WTC11 (cell line): ENCODE results near the gene WDCP. TPM values are rescaled to one million over a fixed set of nuclear protein-coding genes. Genes with fewer than 3 reads are reported as not detected.
A peak's percentile ranks its signal among the peaks of the same experiment; 100 is the strongest.

Experiments
- ATAC-seq: fragments of 200-7000 bp; cut with Tn5 transposase; 2 replicates; pipeline ENCODE4 v1.10.0; 2021; ENCODE audit warnings: mild to moderate bottlenecking, moderate library complexity
- CTCF ChIA-PET: fragments of 300-600 bp; sonication (Branson Sonifier 250); formaldehyde crosslinking; loops from one replicate; lab custom pipeline; 2021; ENCODE audit warnings: antibody characterized with exemption; lab: Charles Lee
- POLR2A ChIA-PET: fragments of 350-600 bp; sonication (Branson Sonifier 250); formaldehyde crosslinking; loops from one replicate; lab custom pipeline; 2021; ENCODE audit warnings: antibody characterized with exemption; lab: Charles Lee
- DNase-seq: peaks from one replicate; pipeline ENCODE4 v3.0.0; 2021; ENCODE audit warnings: low spot score
- H3K27ac Mint-ChIP-seq: 2 replicates; pipeline ENCODE4 v1.8.0; 2021; ENCODE audit warnings: mixed read lengths
- H3K27me3 Mint-ChIP-seq: 2 replicates; pipeline ENCODE4 v1.8.0; 2021; ENCODE audit warnings: low read depth, mild to moderate bottlenecking, moderate library complexity, mixed read lengths
- H3K36me3 Mint-ChIP-seq: 2 replicates; pipeline ENCODE4 v1.8.0; 2021; ENCODE audit warnings: mixed read lengths
- H3K4me1 Mint-ChIP-seq: 2 replicates; pipeline ENCODE4 v1.8.0; 2022; ENCODE audit warnings: mixed read lengths
- H3K4me3 Mint-ChIP-seq: 2 replicates; pipeline ENCODE4 v1.8.0; 2021; ENCODE audit warnings: mild to moderate bottlenecking, moderate library complexity, mixed read lengths
- H3K9me3 Mint-ChIP-seq: 2 replicates; pipeline ENCODE4 v1.8.0; 2021; ENCODE audit warnings: mixed read lengths
- EMX1 ChIP-seq: fragments of 250-450 bp; sonication (Bioruptor Pico); IDR thresholded peaks from 2 replicates; pipeline ENCODE4 v1.8.0; 2021; ENCODE audit warnings: mild to moderate bottlenecking
- ESRRA ChIP-seq: sonication (generic); formaldehyde crosslinking; IDR thresholded peaks from 2 replicates; pipeline ENCODE4 v1.8.1; 2022; ENCODE audit warnings: mild to moderate bottlenecking, missing genetic modification reagents, borderline replicate concordance
- ETV6 ChIP-seq: sonication (generic); formaldehyde crosslinking; IDR thresholded peaks from 2 replicates; pipeline ENCODE4 v1.8.1; 2022; ENCODE audit warnings: mild to moderate bottlenecking, missing genetic modification reagents
- FOXP1 ChIP-seq: sonication (generic); formaldehyde crosslinking; IDR thresholded peaks from 2 replicates; pipeline ENCODE4 v1.8.0; 2022; ENCODE audit warnings: missing genetic modification reagents, mild to moderate bottlenecking, moderate library complexity, borderline replicate concordance
- GTF2I ChIP-seq: fragments of 250-450 bp; sonication (Bioruptor Pico); conservative IDR thresholded peaks from 2 replicates; pipeline ENCODE4 v1.4.0; 2021; ENCODE audit warnings: mild to moderate bottlenecking
- NR1H2 ChIP-seq: sonication (generic); formaldehyde crosslinking; IDR thresholded peaks from 2 replicates; pipeline ENCODE4 v1.9.0; 2021; ENCODE audit warnings: mild to moderate bottlenecking, moderate library complexity, missing genetic modification reagents
- NR2C2 ChIP-seq: sonication (generic); formaldehyde crosslinking; IDR thresholded peaks from 2 replicates; pipeline ENCODE4 v1.8.0; 2022; ENCODE audit warnings: mild to moderate bottlenecking, missing genetic modification reagents
- OVOL2 ChIP-seq: fragments of 250-450 bp; sonication (Bioruptor Pico); IDR thresholded peaks from 2 replicates; pipeline ENCODE4 v1.9.0; 2021; ENCODE audit warnings: mild to moderate bottlenecking, borderline replicate concordance
- PRRX2 ChIP-seq: fragments of 250-450 bp; sonication (Bioruptor Pico); IDR thresholded peaks from 2 replicates; pipeline ENCODE4 v1.8.0; 2021; ENCODE audit warnings: mild to moderate bottlenecking
- TEAD1 ChIP-seq: sonication (generic); formaldehyde crosslinking; IDR thresholded peaks from 2 replicates; pipeline ENCODE4 v1.8.0; 2022; ENCODE audit warnings: mild to moderate bottlenecking, missing genetic modification reagents
- ZNF121 ChIP-seq: sonication (generic); formaldehyde crosslinking; IDR thresholded peaks from 2 replicates; pipeline ENCODE4 v1.8.0; 2023; ENCODE audit warnings: missing genetic modification reagents
- ZNF263 ChIP-seq: sonication (generic); formaldehyde crosslinking; IDR thresholded peaks from 2 replicates; pipeline ENCODE4 v1.8.1; 2022; ENCODE audit warnings: low read depth, mild to moderate bottlenecking, moderate library complexity, missing genetic modification reagents
- ZNF671 ChIP-seq: fragments of 250-450 bp; sonication (Bioruptor Pico); IDR thresholded peaks from 2 replicates; pipeline ENCODE4 v1.8.0; 2021; ENCODE audit warnings: mild to moderate bottlenecking
- total RNA-seq: library from RNA; stranded (reverse); gene quantifications from 3 replicates; pipeline ENCODE4 v1.2.3, GENCODE V29; 2021
- TF ChIP-seq, protein P1 (sequence below): sonication (generic); formaldehyde crosslinking; IDR thresholded peaks from 2 replicates; pipeline ENCODE4 v1.8.1; 2022; ENCODE audit warnings: missing genetic modification reagents, borderline replicate concordance
- TF ChIP-seq, protein P2 (sequence below): sonication (generic); formaldehyde crosslinking; conservative IDR thresholded peaks from 2 replicates; pipeline ENCODE4 v1.8.1; 2023; ENCODE audit warnings: mild to moderate bottlenecking, low read depth, missing genetic modification reagents, moderate library complexity
- TF ChIP-seq, protein P3 (sequence below): sonication (generic); formaldehyde crosslinking; IDR thresholded peaks from 2 replicates; pipeline ENCODE4 v1.8.1; 2022; ENCODE audit warnings: mild to moderate bottlenecking, missing genetic modification reagents, moderate library complexity, borderline replicate concordance
- TF ChIP-seq, protein P4 (sequence below): sonication (generic); formaldehyde crosslinking; IDR thresholded peaks from 2 replicates; pipeline ENCODE4 v1.8.0; 2022; ENCODE audit warnings: mild to moderate bottlenecking, missing genetic modification reagents
- TF ChIP-seq, protein P5 (sequence below): fragments of 250-450 bp; sonication (Bioruptor Pico); conservative IDR thresholded peaks from 2 replicates; pipeline ENCODE4 v1.9.0; 2021; ENCODE audit warnings: mild to moderate bottlenecking

The WDCP gene
- total RNA-seq, 1 experiment from 2014 or later: 31.9 TPM

DNA sequence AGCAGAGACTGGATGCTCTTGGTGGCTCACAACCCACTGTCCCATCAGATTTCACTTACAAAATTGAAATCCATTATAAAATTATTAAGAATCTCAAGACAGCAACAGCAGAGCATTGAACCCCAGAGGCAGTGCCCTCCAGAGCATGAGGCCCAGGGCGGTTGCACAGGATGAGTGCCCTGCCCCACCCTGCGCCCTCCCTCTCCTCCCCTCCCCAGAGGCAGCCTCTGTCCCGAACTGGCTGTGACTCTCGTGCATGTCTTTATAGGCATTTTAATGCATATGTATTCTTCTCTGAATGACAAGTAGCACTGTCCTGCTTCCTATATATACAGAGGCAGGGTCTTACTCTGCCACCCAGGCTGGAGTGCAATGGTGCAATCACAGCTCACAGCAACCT is 26.9 kb downstream of the WDCP start:
- CTCF ChIA-PET: interaction anchor here (1.4 to 1.6 kb wide), 2 partner anchors 65 to 93 kb away, joined by 4 to 5 read pairs; partner anchors contain the start of genes ATAD2B and TP53I3
- peaks cover 16% of the 10 kb centered on the region for H3K36me3 Mint-ChIP-seq
- H3K4me1 Mint-ChIP-seq: peaks cover 45% of the 10 kb centered on the region
- no peaks in the 10 kb centered on the region for H3K9me3 Mint-ChIP-seq
- H3K27me3 Mint-ChIP-seq: no peaks in the 10 kb centered on the region
- TF ChIP-seq, protein P1, sequence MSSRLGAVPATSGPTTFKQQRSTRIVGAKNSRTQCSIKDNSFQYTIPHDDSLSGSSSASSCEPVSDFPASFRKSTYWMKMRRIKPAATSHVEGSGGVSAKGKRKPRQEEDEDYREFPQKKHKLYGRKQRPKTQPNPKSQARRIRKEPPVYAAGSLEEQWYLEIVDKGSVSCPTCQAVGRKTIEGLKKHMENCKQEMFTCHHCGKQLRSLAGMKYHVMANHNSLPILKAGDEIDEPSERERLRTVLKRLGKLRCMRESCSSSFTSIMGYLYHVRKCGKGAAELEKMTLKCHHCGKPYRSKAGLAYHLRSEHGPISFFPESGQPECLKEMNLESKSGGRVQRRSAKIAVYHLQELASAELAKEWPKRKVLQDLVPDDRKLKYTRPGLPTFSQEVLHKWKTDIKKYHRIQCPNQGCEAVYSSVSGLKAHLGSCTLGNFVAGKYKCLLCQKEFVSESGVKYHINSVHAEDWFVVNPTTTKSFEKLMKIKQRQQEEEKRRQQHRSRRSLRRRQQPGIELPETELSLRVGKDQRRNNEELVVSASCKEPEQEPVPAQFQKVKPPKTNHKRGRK: no peak
- TF ChIP-seq OVOL2 (no peak), NR1H2 (CRISPR knock-in tag) (no peak), ZNF263 (CRISPR knock-in tag) (no peak), ETV6 (no peak), GTF2I (CRISPR knock-in tag) (no peak)
- TF ChIP-seq, all 79 proteins: peak for 0
- ATAC-seq: no peak
- Mint-ChIP-seq H3K27ac (no peak overlapping the region), H3K4me3 (no peak overlapping the region)
- no peak for DNase-seq
- POLR2A ChIA-PET: interaction anchor here (1.7 kb wide), 1 partner anchor 10 kb away, joined by 4 read pairs; the partner anchor contains the start of gene MFSD2B

DNA sequence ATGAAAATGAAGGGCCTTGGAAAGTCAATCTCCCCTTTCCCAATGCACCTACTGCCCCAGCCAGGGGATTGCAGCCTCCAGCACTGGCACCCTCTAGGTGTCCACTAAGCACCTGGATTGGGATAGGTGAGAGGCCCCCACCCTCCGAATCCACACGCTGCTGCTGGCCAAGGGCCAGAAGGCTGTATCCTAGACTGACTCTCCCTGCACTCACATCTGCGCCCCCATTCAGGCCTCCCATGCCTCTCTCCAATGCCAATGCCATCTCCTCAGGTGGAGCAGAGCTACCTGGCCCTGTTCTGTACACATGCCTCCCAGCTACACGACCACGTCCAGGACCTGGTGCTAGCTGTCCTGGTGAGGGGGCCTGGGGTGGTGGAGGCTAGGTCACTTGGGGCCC is 27.5 kb downstream of the WDCP start:
- Mint-ChIP-seq H3K27ac (peak overlapping the region; percentile 23; the same call in 1 of the 2 replicates), H3K36me3 (peaks cover 13% of the 10 kb centered on the region), H3K4me3 (no peak overlapping the region), H3K27me3 (no peaks in the 10 kb centered on the region), H3K4me1 (peaks cover 40% of the 10 kb centered on the region), H3K9me3 (no peaks in the 10 kb centered on the region)
- no peak for DNase-seq
- POLR2A ChIA-PET: interaction anchor here (1.7 kb wide), 1 partner anchor 9 kb away, joined by 4 read pairs; the partner anchor contains the start of gene MFSD2B
- TF ChIP-seq ETV6: no peak
- TF ChIP-seq, protein P2, sequence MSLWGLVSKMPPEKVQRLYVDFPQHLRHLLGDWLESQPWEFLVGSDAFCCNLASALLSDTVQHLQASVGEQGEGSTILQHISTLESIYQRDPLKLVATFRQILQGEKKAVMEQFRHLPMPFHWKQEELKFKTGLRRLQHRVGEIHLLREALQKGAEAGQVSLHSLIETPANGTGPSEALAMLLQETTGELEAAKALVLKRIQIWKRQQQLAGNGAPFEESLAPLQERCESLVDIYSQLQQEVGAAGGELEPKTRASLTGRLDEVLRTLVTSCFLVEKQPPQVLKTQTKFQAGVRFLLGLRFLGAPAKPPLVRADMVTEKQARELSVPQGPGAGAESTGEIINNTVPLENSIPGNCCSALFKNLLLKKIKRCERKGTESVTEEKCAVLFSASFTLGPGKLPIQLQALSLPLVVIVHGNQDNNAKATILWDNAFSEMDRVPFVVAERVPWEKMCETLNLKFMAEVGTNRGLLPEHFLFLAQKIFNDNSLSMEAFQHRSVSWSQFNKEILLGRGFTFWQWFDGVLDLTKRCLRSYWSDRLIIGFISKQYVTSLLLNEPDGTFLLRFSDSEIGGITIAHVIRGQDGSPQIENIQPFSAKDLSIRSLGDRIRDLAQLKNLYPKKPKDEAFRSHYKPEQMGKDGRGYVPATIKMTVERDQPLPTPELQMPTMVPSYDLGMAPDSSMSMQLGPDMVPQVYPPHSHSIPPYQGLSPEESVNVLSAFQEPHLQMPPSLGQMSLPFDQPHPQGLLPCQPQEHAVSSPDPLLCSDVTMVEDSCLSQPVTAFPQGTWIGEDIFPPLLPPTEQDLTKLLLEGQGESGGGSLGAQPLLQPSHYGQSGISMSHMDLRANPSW (CRISPR knock-in tag): no peak
- TF ChIP-seq NR2C2 (CRISPR knock-in tag): no peak
- TF ChIP-seq PRRX2 (CRISPR knock-in tag): no peak
- no peak for TF ChIP-seq FOXP1 (CRISPR knock-in tag)
- TF ChIP-seq TEAD1 (CRISPR knock-in tag): no peak
- TF ChIP-seq, protein P3, sequence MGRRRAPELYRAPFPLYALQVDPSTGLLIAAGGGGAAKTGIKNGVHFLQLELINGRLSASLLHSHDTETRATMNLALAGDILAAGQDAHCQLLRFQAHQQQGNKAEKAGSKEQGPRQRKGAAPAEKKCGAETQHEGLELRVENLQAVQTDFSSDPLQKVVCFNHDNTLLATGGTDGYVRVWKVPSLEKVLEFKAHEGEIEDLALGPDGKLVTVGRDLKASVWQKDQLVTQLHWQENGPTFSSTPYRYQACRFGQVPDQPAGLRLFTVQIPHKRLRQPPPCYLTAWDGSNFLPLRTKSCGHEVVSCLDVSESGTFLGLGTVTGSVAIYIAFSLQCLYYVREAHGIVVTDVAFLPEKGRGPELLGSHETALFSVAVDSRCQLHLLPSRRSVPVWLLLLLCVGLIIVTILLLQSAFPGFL (CRISPR knock-in tag): no peak
- CTCF ChIA-PET: interaction anchor here (1.4 to 1.6 kb wide), 2 partner anchors 65 to 93 kb away, joined by 4 to 5 read pairs; partner anchors contain the start of genes ATAD2B and TP53I3
- no peak for ATAC-seq

DNA sequence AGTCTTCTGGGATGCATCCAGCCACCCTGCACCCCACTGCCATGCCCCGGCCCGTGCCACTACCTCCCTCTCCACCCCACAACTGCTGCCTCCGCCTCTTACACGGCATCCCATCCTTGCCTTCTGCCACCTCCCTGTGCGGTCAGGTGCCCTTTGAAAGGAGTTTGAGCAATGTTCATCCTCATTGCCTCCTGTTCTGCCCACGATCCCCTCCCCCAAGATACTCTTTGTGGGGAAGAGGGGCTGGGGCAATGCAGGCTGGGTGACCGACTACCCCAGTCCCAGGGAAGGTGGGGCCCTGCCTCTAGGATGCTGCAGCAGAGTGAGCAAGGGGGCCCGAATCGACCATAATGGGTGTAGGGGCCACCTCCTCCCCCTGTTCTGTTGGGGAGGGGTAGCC is 28.9 kb downstream of the WDCP start:
- no peak for ATAC-seq
- peaks cover 9% of the 10 kb centered on the region for H3K36me3 Mint-ChIP-seq
- ChIA-PET POLR2A (no interaction called here), CTCF (no interaction called here)
- peaks cover 29% of the 10 kb centered on the region for H3K4me1 Mint-ChIP-seq
- no peak for DNase-seq
- H3K27me3 Mint-ChIP-seq: no peaks in the 10 kb centered on the region
- H3K4me3 Mint-ChIP-seq: no peak overlapping the region
- TF ChIP-seq, protein P4, sequence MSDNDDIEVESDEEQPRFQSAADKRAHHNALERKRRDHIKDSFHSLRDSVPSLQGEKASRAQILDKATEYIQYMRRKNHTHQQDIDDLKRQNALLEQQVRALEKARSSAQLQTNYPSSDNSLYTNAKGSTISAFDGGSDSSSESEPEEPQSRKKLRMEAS (CRISPR knock-in tag): no peak
- TF ChIP-seq ZNF671 (CRISPR knock-in tag) (no peak), EMX1 (CRISPR knock-in tag) (no peak), ZNF121 (0 out of 2 replicates have a peak, but pooled peaks have one; percentile 17), ESRRA (CRISPR knock-in tag) (no peak)
- TF ChIP-seq, protein P5, sequence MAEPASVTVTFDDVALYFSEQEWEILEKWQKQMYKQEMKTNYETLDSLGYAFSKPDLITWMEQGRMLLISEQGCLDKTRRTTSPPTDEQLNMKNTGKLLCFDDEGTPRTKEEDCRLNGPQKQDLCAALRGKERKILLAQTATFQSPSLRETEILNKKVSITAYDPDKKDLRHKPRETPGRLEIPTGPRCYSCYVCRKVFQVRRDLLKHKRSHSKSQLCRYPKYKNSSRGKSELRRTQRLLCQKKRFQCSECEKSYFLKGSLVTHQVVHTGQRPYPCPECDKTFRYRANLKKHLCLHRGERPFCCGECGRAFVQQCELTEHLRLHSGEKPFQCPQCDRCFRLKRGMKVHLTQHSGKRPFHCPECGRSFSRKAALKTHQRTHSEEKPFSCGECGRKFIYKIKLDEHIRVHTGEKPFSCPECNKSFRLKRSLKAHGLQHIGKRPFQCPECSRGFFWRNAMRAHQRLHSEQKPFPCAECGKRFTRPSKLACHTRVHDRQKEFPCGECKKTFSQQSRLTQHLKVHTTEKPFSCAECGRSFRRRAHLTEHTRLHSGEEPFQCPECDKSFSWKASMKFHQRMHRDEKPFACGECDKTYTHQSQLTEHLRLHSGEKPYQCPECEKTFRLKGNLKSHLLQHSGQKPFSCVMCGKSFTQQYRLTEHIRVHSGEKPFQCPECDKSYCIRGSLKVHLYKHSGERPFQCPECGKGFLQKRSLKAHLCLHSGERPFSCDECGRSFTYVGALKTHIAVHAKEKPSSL: no peak
- no peak overlapping the region for H3K27ac Mint-ChIP-seq
- H3K9me3 Mint-ChIP-seq: no peaks in the 10 kb centered on the region
